Trophoblast cell (in vitro differentiated cells and primary cell): ENCODE measurements around the gene CYP4A22.

ENCODE experiments used
- DNase-seq, 2 donors: peaks; one replicate each; pipeline ENCODE4 v3.0.0-alpha.2; 2016
- H2AFZ ChIP-seq: 2 replicates; pipeline ENCODE4 v1.6.1; 2013; ENCODE audit warnings: low read length, moderate library complexity, mild to moderate bottlenecking; ENCODE audit not compliant: insufficient read depth, poor library complexity
- H2AK5ac ChIP-seq: 2 replicates; pipeline ENCODE4 v1.6.1; 2013; ENCODE audit warnings: mild to moderate bottlenecking, low read length
- H2BK120ac ChIP-seq: 2 replicates; pipeline ENCODE4 v1.6.1; 2013; ENCODE audit warnings: low read length, mild to moderate bottlenecking, moderate library complexity; ENCODE audit not compliant: insufficient read depth, poor library complexity
- H2BK12ac ChIP-seq: 2 replicates; pipeline ENCODE4 v1.6.1; 2013; ENCODE audit warnings: mild to moderate bottlenecking, low read length, moderate library complexity
- H2BK5ac ChIP-seq: 2 replicates; pipeline ENCODE4 v1.6.1; 2013; ENCODE audit warnings: low read length, low read depth, moderate library complexity, mild to moderate bottlenecking; ENCODE audit not compliant: poor library complexity
- H3K14ac ChIP-seq: 2 replicates; pipeline ENCODE4 v1.6.1; 2013; ENCODE audit warnings: mild to moderate bottlenecking, low read length
- H3K18ac ChIP-seq: 2 replicates; pipeline ENCODE4 v1.6.1; 2013; ENCODE audit warnings: mild to moderate bottlenecking, low read length
- H3K23ac ChIP-seq: 2 replicates; pipeline ENCODE4 v1.6.1; 2013; ENCODE audit warnings: low read length
- H3K27ac ChIP-seq: 2 replicates; pipeline ENCODE4 v1.5.1; 2013; ENCODE audit warnings: low read depth, mild to moderate bottlenecking, inconsistent platforms, low read length, moderate library complexity
- H3K27me3 ChIP-seq: 2 replicates; pipeline ENCODE4 v1.6.1; 2013; ENCODE audit warnings: inconsistent platforms, mild to moderate bottlenecking, low read length, moderate library complexity; ENCODE audit not compliant: insufficient read depth
- H3K36me3 ChIP-seq, 2 experiments: 1 replicate in 1 of 2; 2 replicates in 1 of 2; pipeline ENCODE4 v1.6.1; 2013; ENCODE audit warnings: low read length in 2 of 2, mild to moderate bottlenecking in 2 of 2, moderate library complexity in 1 of 2; ENCODE audit not compliant: insufficient read depth in 2 of 2, control insufficient read depth in 1 of 2
- H3K4ac ChIP-seq: 2 replicates; pipeline ENCODE4 v1.6.1; 2013; ENCODE audit warnings: low read depth, mild to moderate bottlenecking, low read length, moderate library complexity
- H3K4me1 ChIP-seq, 2 experiments: 1 replicate in 1 of 2; 2 replicates in 1 of 2; pipeline ENCODE4 v1.6.1; 2013; ENCODE audit warnings: low read length in 2 of 2, mild to moderate bottlenecking in 2 of 2, moderate library complexity in 1 of 2; ENCODE audit not compliant: insufficient read depth in 2 of 2, control insufficient read depth in 1 of 2
- H3K4me2 ChIP-seq: 2 replicates; pipeline ENCODE4 v1.6.1; 2013; ENCODE audit warnings: inconsistent platforms, mild to moderate bottlenecking, low read length, moderate library complexity
- H3K4me3 ChIP-seq: 2 replicates; pipeline ENCODE4 v1.5.1; 2013; ENCODE audit warnings: mild to moderate bottlenecking, low read depth, low read length, inconsistent platforms
- H3K79me1 ChIP-seq: one replicate; pipeline ENCODE4 v1.6.1; 2013; ENCODE audit warnings: low read length
- H3K79me2 ChIP-seq: 2 replicates; pipeline ENCODE4 v1.6.1; 2013; ENCODE audit warnings: low read length, mild to moderate bottlenecking; ENCODE audit not compliant: control insufficient read depth, insufficient read depth, poor library complexity
- H3K9ac ChIP-seq: 2 replicates; pipeline ENCODE4 v1.6.1; 2013; ENCODE audit warnings: mild to moderate bottlenecking, low read length
- H3K9me3 ChIP-seq: 2 replicates; pipeline ENCODE4 v1.6.1; 2013; ENCODE audit warnings: low read depth, mild to moderate bottlenecking, control low read depth, inconsistent platforms, low read length; ENCODE audit not compliant: insufficient read depth
- H4K12ac ChIP-seq: 2 replicates; pipeline ENCODE4 v1.6.1; 2013; ENCODE audit warnings: low read depth, mild to moderate bottlenecking, low read length, moderate library complexity
- H4K8ac ChIP-seq: 2 replicates; pipeline ENCODE4 v1.6.1; 2013; ENCODE audit warnings: low read depth, mild to moderate bottlenecking, low read length, moderate library complexity
- H4K91ac ChIP-seq: one replicate; pipeline ENCODE4 v1.6.1; 2013; ENCODE audit warnings: low read depth, mild to moderate bottlenecking, low read length, moderate library complexity
- WGBS: extraction: QIAGEN DNeasy Blood & Tissue Kit; methylation state at CpG from one replicate; pipeline ENCODE4 v1.1.7; 2013; ENCODE audit warnings: missing lambda C conversion rate; ENCODE audit not compliant: insufficient read length, insufficient coverage; ENCODE audit errors: extremely low coverage; 5-methylcytosine and 5-hydroxymethylcytosine counted together

Gene CYP4A22

DNA sequence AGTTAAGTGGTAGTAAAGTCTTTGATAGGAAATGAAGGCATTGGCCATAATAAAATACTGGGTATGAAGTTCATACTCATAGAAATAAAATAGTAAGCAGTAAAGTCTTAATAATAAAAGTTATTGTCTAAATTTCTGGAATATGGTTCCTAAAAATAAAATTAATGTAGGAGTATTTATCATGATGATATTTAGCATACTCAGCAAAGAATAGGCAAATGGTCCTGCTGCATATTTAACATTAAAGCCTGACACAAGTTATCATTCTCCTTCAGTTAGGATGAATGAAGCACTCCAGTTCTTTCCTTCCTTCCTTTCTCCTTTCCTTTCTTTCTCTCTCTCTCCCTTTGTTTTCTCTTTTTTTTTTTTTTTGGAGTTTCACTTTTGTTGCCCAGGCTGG is 27.3 kb downstream of the CYP4A22 start:
- H3K23ac ChIP-seq: no peak overlapping the region
- H3K4me2 ChIP-seq: no peak overlapping the region
- H3K4me1 ChIP-seq: no peaks in the 10 kb centered on the region
- H2AK5ac ChIP-seq: no peak overlapping the region
- H3K14ac ChIP-seq: no peak overlapping the region
- H3K4me3 ChIP-seq: no peak overlapping the region
- no peak overlapping the region for H4K91ac ChIP-seq
- H3K9me3 ChIP-seq: no peaks in the 10 kb centered on the region
- H3K18ac ChIP-seq: no peak overlapping the region
- no peaks in the 10 kb centered on the region for H3K36me3 ChIP-seq
- H2BK12ac ChIP-seq: no peak overlapping the region
- H4K8ac ChIP-seq: no peak overlapping the region
- H3K4ac ChIP-seq: no peak overlapping the region
- DNase-seq: no peak
- no peak overlapping the region for H3K27ac ChIP-seq
- no peak overlapping the region for H2AFZ ChIP-seq
- no peak overlapping the region for H2BK5ac ChIP-seq
- no peak overlapping the region for H4K12ac ChIP-seq
- no peak overlapping the region for H2BK120ac ChIP-seq
- H3K27me3 ChIP-seq: no peaks in the 10 kb centered on the region
- H3K79me1 ChIP-seq: no peaks in the 10 kb centered on the region
- H3K79me2 ChIP-seq: no peaks in the 10 kb centered on the region
- H3K9ac ChIP-seq: no peak overlapping the region

DNA sequence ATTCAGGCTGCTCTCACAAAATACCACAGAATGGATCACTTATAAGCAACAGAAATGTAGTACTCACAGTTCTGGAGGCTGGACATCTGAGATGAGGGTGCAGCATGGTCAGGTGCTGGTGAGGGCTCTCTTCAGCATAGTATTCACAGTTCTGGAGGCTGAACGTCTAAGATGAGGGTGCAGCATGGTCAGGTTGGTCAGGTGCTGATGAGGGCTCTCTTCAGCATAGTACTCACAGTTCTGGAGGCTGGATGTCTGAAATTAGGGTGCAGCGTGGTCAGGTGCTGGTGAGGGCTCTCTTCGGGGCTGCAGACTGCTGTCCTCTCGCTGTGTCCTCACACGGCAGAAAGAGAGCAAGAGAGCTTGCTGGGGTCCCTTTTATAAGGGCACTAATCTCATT is 35.5 kb downstream of the CYP4A22 start:
- Histone ChIP-seq H3K36me3 (no peaks in the 10 kb centered on the region), H2AK5ac (no peak overlapping the region), H3K79me2 (no peaks in the 10 kb centered on the region), H3K4me2 (no peak overlapping the region), H3K18ac (no peak overlapping the region), H3K23ac (no peak overlapping the region), H3K9me3 (no peaks in the 10 kb centered on the region), H3K27me3 (no peaks in the 10 kb centered on the region), H2BK120ac (no peak overlapping the region), H3K4me1 (no peaks in the 10 kb centered on the region), H3K4me3 (no peak overlapping the region), H3K4ac (no peak overlapping the region), H3K14ac (no peak overlapping the region), H4K91ac (no peak overlapping the region), H2AFZ (no peak overlapping the region), H3K27ac (no peak overlapping the region), H4K8ac (no peak overlapping the region), H4K12ac (no peak overlapping the region), H3K79me1 (no peaks in the 10 kb centered on the region), H2BK5ac (no peak overlapping the region), H2BK12ac (no peak overlapping the region), H3K9ac (no peak overlapping the region)
- DNase-seq: no peak
- WGBS: no CpG with 5 or more reads among the region's 5 CpGs

DNA sequence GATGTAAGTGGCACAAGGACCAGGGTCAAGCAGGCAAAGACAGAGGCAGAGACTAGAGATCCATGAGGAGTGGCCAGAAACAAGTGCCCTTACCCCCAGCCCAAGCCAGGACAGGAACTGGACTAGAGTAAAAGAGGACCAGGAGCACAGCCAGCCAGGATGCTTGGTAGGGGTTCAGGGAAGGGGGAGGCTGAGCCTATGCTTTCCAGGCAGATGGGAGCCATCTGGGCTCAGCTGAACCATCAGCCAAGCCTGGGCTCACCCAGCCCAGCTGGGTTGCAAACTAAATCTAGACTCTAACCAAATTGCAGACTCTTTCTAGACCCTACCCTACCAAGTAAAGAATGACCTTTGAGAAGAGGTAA is 37.4 kb downstream of the CYP4A22 start:
- Histone ChIP-seq H3K27me3 (no peaks in the 10 kb centered on the region), H2AFZ (no peak overlapping the region), H3K14ac (no peak overlapping the region), H3K23ac (no peak overlapping the region), H3K27ac (no peak overlapping the region), H4K91ac (no peak overlapping the region), H3K36me3 (no peaks in the 10 kb centered on the region), H4K8ac (no peak overlapping the region), H3K9ac (no peak overlapping the region), H3K79me2 (no peaks in the 10 kb centered on the region), H4K12ac (no peak overlapping the region), H3K4me1 (peaks cover 0 to 3% of the 10 kb centered on the region in 2 experiments), H2BK120ac (no peak overlapping the region), H3K4ac (no peak overlapping the region), H2BK5ac (no peak overlapping the region), H3K18ac (no peak overlapping the region), H2BK12ac (no peak overlapping the region), H3K9me3 (no peaks in the 10 kb centered on the region), H2AK5ac (no peak overlapping the region), H3K79me1 (no peaks in the 10 kb centered on the region), H3K4me3 (no peak overlapping the region), H3K4me2 (no peak overlapping the region)
- DNase-seq: no peak

GRCh38 chr1:47175227-47175934 is 38.1 kb downstream of the CYP4A22 start:
- no peak overlapping the region for H3K4ac ChIP-seq
- H4K12ac ChIP-seq: no peak overlapping the region
- no peak overlapping the region for H2BK12ac ChIP-seq
- H3K18ac ChIP-seq: no peak overlapping the region
- H3K4me3 ChIP-seq: no peak overlapping the region
- H2AFZ ChIP-seq: no peak overlapping the region
- H2AK5ac ChIP-seq: no peak overlapping the region
- no peak overlapping the region for H2BK120ac ChIP-seq
- peak; percentile 14 to 70 for DNase-seq
- no peaks in the 10 kb centered on the region for H3K79me1 ChIP-seq
- no peak overlapping the region for H3K4me2 ChIP-seq
- H3K27me3 ChIP-seq: no peaks in the 10 kb centered on the region
- H3K14ac ChIP-seq: no peak overlapping the region
- no peak overlapping the region for H3K27ac ChIP-seq
- H3K79me2 ChIP-seq: no peaks in the 10 kb centered on the region
- H4K8ac ChIP-seq: no peak overlapping the region
- peaks cover 0 to 3% of the 10 kb centered on the region in 2 experiments for H3K4me1 ChIP-seq
- no peak overlapping the region for H4K91ac ChIP-seq
- H3K9ac ChIP-seq: no peak overlapping the region
- H2BK5ac ChIP-seq: no peak overlapping the region
- no peak overlapping the region for H3K23ac ChIP-seq
- H3K9me3 ChIP-seq: no peaks in the 10 kb centered on the region
- H3K36me3 ChIP-seq: no peaks in the 10 kb centered on the region
- WGBS: no CpG with 5 or more reads among the region's 11 CpGs
